NB4 (cell line): ENCODE measurements around the gene KLHL2.
"Not testable (repeated sequence)": the region's sequence is repeated elsewhere in the genome, so short reads cannot be mapped to it uniquely, and the experiment has no call there.

ENCODE experiments used
- CTCF ChIP-seq: IDR thresholded peaks from one replicate; pipeline ENCODE4 v1.5.1; 2012; ENCODE audit warnings: low read depth, low read length
- MAX ChIP-seq: IDR thresholded peaks from 2 replicates; pipeline ENCODE4 v1.6.1; 2011; ENCODE audit warnings: low read depth, low read length
- POLR2A ChIP-seq: IDR thresholded peaks from 2 replicates; pipeline ENCODE4 v1.6.1; 2011; ENCODE audit warnings: mild to moderate bottlenecking; ENCODE audit not compliant: insufficient read length; ENCODE audit errors: extremely low read depth

- TF ChIP-seq CTCF, POLR2A, MAX: not testable (repeated sequence)
Observed at GRCh38 chr4:165240761-165241160, 33.4 kb downstream of the KLHL2 start.
